HG02759 (cell line): ENCODE data around the gene TBC1D2B.
A peak's percentile ranks its signal among the peaks of the same experiment; 100 is the strongest.

ENCODE experiments used
- ATAC-seq: cut with Tn5 transposase; IDR thresholded peaks from one replicate; pipeline ENCODE4 v1.9.1; 2021; ENCODE audit warnings: mild to moderate bottlenecking, moderate library complexity; ENCODE audit not compliant: unreplicated experiment

The TBC1D2B gene

DNA sequence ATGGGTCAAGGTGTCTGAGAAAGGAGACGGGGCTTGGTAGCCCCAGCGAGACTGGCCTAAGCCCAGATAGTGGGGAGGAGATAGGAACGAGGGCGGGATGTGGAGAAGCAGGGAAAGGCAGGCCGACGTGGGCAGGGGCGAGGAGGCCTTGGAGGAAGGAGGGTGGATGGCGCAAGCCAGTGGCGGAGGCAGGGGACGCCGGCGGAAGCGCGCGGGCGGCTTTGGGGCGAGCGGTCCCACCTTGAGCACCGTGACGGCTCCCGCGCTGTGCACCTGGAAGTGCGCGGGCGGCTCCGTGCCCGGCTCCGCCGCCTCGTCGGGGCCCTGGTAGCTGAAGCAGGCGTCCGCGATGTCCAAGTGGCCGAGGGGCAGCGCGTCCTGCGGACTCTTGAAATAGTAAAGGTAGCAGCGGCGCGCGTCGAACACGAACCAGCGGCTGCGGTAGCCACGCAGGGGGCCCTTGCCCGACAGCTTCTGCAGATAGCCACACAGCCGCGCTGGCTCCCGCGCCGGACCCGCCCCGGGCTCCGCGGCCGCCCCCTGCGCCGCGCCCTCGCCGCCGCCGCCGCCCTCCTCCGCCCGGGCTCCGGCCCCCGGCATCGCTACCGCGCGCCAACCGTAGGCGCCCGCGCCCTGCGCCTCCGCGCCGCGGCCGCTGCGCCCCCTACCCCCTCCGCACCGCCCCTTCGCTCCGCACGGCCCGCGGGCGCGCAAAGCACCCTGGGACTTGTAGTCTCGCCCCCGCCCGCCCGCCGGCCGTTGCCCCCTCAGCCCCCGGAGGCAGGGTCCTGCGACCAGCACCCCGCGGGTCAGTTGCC, at the start of gene TBC1D2B:
Gene TBC1D2B (minus strand): TSS at position 659 of the 818 bp plus-strand sequence. CDS start 59 bp downstream, at position 600.
- peak; percentile 79 for ATAC-seq

- ATAC-seq, result no peak
Measured at GRCh38 chr15:78125267-78125666, 47.8 kb upstream of the TBC1D2B start.

DNA sequence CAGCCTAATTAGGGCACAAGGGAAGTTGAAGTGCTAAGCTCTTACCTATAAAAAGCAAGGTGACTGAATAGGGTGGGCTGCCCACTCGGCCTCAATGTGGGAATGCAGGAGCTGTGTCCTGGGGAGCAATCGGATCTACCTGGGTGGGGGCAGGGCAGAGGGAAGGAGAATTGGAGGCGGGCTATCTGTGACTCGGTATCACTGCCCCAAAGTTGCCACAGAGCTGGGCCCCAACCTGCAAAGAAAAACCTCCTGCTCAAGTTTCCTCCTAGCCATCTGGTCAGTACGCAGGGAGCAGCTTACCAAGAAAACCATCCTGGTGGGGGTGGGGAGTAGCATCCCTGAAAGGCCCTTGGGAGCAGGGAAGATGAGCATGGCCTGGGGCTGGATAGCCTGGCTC, 43.0 kb upstream of the TBC1D2B start:
- ATAC-seq, result no peak

DNA sequence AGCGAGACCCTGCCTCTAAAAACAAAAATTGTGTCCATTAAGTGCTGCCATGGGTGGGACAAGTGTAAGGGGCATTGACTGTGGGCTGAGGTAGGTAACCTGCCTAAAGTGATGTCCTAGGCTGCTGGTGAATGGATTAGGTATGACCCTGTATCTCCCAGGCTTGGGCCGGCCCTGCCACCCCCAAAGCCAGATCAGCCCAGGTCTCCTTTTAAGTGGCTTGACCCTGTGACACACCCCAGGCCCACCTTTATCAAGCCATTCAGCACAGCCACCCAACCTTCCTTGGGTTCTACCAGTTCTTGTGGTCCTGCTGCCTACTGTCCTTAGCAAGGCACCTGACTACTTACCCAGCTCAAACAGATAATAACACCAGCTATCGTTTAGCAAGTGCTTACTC, 35.0 kb upstream of the TBC1D2B start:
- no peak for ATAC-seq

DNA sequence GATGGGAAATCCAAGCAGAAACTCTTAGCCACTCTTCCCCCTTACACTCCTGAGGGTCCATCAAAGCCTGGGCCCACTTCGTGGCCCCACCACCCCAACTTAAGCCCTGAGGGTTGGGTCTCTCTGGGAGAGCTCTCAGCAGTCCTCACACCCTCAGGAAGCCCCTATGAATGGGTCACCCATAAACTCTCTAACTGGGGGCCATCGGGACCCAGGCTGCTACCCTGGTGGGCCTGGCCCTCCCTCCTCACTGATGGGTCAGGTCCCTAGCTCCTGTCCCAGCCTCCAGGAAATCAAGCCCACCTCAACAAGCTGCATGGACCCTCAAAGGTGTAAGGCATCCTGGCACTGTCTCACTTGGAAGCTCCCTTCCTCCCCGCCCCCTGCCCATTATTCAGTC, 34.3 kb upstream of the TBC1D2B start:
- ATAC-seq, result no peak

- ATAC-seq, result no peak
Measured at GRCh38 chr15:78110916-78111475, 33.5 kb upstream of the TBC1D2B start.

- no peak for ATAC-seq
Measured at GRCh38 chr15:78110096-78110495, 32.6 kb upstream of the TBC1D2B start.

DNA sequence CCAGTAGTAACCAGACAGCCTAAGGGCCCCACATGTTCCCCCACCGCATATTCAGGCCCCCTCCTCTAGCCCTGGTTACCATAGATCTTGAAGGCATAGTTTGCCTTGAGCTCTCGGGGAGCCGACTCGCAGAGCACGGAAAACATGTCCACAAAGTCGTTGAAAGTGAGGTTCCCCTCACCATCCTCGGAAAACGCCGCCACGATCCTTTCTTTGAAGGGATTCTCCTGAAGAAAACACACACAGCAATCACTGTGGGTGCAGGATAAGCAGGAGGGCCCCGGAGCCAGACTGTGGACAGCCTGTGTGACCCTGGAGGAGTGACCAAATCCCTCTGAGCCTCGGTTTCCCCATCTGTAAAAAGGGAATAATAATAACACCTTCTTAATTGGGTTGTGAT, 31.6 kb upstream of the TBC1D2B start:
- no peak for ATAC-seq

- ATAC-seq, result no peak
Measured at GRCh38 chr15:78108300-78109084, 31.0 kb upstream of the TBC1D2B start.

DNA sequence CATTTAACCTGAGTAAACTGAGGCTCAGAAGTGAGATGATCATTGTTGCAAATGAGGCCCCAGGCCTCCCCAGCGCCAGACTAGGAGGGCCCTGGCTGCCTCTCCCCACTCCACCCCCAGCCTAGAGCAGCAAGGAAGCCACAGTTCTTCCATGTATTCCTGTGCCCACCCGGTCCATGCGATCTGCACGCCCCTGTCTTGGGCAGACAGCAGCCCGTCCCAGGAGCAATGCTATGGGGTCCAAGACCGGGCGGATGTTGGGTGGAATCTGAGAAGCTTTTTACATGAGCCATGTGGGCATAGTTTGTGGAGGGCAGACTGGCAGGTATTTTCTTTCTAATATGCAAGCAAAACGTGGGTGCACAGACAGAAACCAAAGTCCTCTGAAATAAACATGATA, 30.0 kb upstream of the TBC1D2B start:
- ATAC-seq, result no peak

- ATAC-seq, result no peak
Measured at GRCh38 chr15:78105476-78106241, 28.1 kb upstream of the TBC1D2B start.

DNA sequence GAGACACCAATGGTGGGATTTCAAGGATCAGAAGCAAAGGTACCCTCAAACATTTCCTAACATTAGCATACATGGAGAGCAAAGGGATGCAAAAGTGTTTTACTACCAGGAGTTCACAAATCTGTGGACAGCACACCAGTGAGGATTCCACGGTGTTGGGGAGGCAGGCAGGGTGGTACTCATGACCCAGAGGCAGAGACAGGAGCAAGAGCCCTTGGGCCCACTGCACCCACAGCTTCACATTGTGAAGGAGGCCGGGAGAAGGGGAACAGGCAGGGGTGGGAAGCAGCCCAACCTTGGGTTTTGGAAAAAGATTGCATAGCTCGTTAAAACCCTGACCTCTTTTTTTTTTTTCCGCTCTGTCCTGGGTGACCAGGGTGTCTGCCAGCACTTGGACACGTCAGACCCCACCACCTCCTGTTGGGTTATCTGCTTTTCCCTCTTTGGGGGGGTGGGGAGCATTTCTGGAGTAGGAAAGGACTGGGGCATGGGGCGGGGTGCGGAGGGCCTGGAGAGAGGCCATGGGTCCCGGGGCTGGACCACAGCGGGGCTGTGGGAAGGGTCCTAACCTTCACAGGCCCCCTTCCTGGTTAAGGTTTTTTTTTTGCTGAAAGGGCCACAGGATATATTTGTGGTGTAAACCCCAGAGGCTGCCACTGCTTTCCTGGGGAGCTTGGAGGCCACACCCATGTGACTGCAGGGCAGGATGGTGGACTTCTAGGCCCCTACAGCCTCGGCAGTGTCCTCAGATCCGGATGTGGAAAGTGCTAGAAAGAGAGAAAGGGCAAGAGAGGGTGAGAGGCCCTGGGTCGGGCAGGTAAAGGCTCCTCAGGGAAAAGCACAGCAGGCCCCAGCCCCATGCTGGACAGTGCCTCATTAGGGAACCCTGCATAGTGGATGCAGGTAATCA, 27.3 kb upstream of the TBC1D2B start:
- ATAC-seq, result no peak

GRCh38 chr15:78104119-78104479, 26.6 kb upstream of the TBC1D2B start:
- peak; percentile 9 for ATAC-seq

DNA sequence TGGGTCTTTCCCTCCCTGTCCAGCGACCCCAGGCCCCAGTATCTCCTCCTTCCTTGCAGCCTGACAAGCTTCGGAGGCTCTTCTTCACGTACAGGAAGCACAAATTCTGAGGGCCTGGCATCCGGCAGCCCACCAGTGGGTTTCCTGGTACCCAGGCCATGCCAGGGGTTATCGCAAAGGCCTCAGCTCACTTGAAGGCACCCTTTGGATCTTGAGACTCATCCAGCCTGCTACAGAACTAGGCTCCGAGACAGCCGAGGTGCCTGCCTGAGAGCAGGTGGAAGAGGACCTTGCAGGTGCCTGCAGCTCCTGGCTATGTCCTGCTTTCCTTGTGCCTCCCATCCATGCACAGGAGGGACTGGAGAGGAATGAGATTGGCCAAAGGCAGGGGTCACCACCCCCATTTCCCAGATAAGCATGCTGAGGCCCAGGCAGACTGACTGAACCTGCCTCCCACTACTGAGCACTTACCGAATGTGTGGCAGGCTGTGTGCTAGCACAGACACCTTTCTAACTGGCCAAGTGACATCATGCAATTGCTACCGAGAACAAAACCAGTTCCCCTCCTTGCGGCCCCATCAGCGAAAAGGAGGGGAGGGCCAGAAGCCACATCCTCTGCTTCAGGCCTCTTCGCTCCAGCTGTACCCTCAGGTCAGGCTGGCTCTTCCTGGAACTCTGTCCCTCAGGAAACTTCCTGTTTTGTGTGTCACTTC, 26.1 kb upstream of the TBC1D2B start:
- peak; percentile 73 for ATAC-seq

- no peak for ATAC-seq
Measured at GRCh38 chr15:78102741-78103140, 25.2 kb upstream of the TBC1D2B start.

- ATAC-seq, result no peak
Measured at GRCh38 chr15:78102211-78102610, 24.7 kb upstream of the TBC1D2B start.

- no peak for ATAC-seq
Measured at GRCh38 chr15:78101423-78102105, 24.1 kb upstream of the TBC1D2B start.

DNA sequence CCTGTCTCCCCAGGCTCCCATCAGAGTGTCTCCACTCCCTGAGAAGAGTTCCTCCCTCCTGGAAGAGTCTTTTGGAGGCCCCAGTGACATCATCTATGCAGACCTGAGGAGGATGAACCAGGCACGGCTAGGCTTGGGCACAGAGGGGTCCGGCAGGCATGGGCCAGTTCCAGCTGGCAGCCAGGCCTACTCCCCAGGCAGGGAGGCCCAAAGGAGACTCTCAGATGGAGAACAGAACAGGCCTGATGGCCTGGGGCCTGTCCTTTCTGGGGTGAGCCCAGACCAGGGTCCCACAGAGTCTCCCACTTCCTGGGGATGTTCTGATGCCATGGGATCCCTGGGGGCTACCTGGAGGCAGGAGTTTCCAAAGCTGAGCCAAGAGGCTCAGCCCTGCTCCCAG, 23.4 kb upstream of the TBC1D2B start:
- no peak for ATAC-seq
